ENCODE results near the gene NOXRED1. TPM values are rescaled to one million over a fixed set of nuclear protein-coding genes. Genes with fewer than 3 reads are reported as not detected.

NOXRED1 gene
- polyA plus RNA-seq, 12 donors = 0.18 to 0.94 (median 0.42) TPM; not detected in 2

DNA sequence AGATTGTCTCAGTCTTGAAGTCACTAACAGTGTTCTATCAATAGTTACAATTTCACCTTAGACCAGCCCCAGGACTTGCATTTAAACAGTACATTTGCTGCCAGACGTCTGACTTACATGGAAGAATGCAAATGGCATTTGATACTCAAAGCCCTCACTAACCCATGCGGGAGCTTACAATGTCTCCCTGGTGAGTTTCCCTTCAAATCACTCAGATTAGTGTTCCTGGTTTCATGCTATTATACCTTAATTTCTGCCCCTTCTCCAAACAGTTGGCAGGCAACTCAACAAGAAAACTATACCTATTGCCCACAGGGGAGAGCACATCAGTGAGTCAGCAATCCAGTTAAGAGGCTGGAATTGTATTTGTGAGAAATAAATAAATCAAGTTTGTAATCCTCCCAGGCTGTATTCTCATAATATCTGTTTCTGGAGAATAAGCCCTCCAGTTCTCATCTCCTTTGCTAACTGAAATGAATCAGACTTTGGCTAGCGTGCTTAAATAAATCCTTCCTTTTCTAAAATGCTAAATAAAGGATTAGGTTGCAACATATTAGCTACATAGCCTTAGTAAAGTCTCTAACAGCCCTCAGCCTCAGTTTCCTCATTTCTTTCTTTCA, 78.8 kb downstream of the NOXRED1 start:
- DNase-seq = no peak

Other genes starting within 250 kb of the NOXRED1 start
- 10 to 100 TPM in 1 of 12 donors, 1 to 10 TPM in 6, under 1 TPM in 4, not detected in 1; 0.27 to 15.1 (median 1.0) TPM for gene TMEM63C, start 241.7 kb downstream of the NOXRED1 start, polyA plus RNA-seq (ENCODE audit: insufficient read length in 12 of 12)
- gene NGB, start 152.3 kb downstream of the NOXRED1 start, polyA plus RNA-seq (ENCODE audit: insufficient read length in 12 of 12) = not detected
- gene POMT2, start 102.6 kb downstream of the NOXRED1 start, polyA plus RNA-seq (ENCODE audit: insufficient read length in 12 of 12) = 10 to 100 TPM in 11 of 12 donors, not detected in 1; 19.1 to 36.9 (median 32.0) TPM
- gene GSTZ1, start 102.5 kb downstream of the NOXRED1 start, polyA plus RNA-seq (ENCODE audit: insufficient read length in 12 of 12) = 10 to 100 TPM in 11 of 12 donors, not detected in 1; 18.3 to 28.1 (median 23.1) TPM
- 10 to 100 TPM in 1 of 12 donors, 1 to 10 TPM in 10, not detected in 1; 4.9 to 10.1 (median 6.4) TPM for gene TMED8, start 46.4 kb downstream of the NOXRED1 start, polyA plus RNA-seq (ENCODE audit: insufficient read length in 12 of 12)
- 1 to 10 TPM in 1 of 12 donors, under 1 TPM in 9, not detected in 2; 0.29 to 1.6 (median 0.55) TPM for gene SAMD15, start 46.1 kb downstream of the NOXRED1 start, polyA plus RNA-seq (ENCODE audit: insufficient read length in 12 of 12)
- 10 to 100 TPM in 11 of 12 donors, not detected in 1; 21.4 to 39.0 (median 26.0) TPM for gene VIPAS39, start 34.1 kb upstream of the NOXRED1 start, polyA plus RNA-seq (ENCODE audit: insufficient read length in 12 of 12)
- gene AHSA1, start 34.6 kb upstream of the NOXRED1 start, polyA plus RNA-seq (ENCODE audit: insufficient read length in 12 of 12) = 100 to 1,000 TPM in 10 of 12 donors, 10 to 100 TPM in 1, not detected in 1; 95.4 to 171 (median 144) TPM
- 1 to 10 TPM in 1 of 12 donors, under 1 TPM in 5, not detected in 6; 0.08 to 1.1 (median 0.23) TPM for gene ISM2, start 75.3 kb upstream of the NOXRED1 start, polyA plus RNA-seq (ENCODE audit: insufficient read length in 12 of 12)
- 10 to 100 TPM in 11 of 12 donors, not detected in 1; 16.9 to 32.0 (median 20.9) TPM for gene SPTLC2, start 193.1 kb upstream of the NOXRED1 start, polyA plus RNA-seq (ENCODE audit: insufficient read length in 12 of 12)